Cardiac muscle cell (in vitro differentiated cells and primary cell): ENCODE data around the gene TMPRSS4. TPM values are rescaled to one million over a fixed set of nuclear protein-coding genes. Genes with fewer than 3 reads are reported as not detected.

ENCODE experiments used
- DNase-seq, 2 donors: peaks; one replicate each; pipeline versions ENCODE4 v3.0.0 to v3.0.0-alpha.2; 2010 to 2017; ENCODE audit warnings: low read depth in 1 of 2, low spot score in 1 of 2
- H3K27ac ChIP-seq: fragments of 200-600 bp; sonication (generic); 2 replicates; pipeline ENCODE4 v1.5.1; 2016
- H3K27me3 ChIP-seq: fragments of 200-600 bp; sonication (generic); 2 replicates; pipeline ENCODE4 v1.6.0; 2016; ENCODE audit warnings: control low read depth
- H3K36me3 ChIP-seq: fragments of 200-600 bp; sonication (generic); 2 replicates; pipeline ENCODE4 v1.5.1; 2016; ENCODE audit warnings: control low read depth
- H3K4me1 ChIP-seq: fragments of 200-600 bp; sonication (generic); 2 replicates; pipeline ENCODE4 v1.8.1; 2017; ENCODE audit warnings: low read depth, mild to moderate bottlenecking, mixed run types
- H3K4me3 ChIP-seq: fragments of 200-600 bp; sonication (generic); 2 replicates; pipeline ENCODE4 v1.5.1; 2016; ENCODE audit warnings: mild to moderate bottlenecking
- H3K9me3 ChIP-seq: fragments of 200-600 bp; sonication (generic); 2 replicates; pipeline ENCODE4 v1.5.1; 2017; ENCODE audit warnings: low read depth, mild to moderate bottlenecking, control low read depth
- CTCF ChIP-seq: IDR thresholded peaks from 2 replicates; pipeline ENCODE4 v1.5.1; 2012; ENCODE audit warnings: low read depth, mild to moderate bottlenecking, low read length
- polyA plus RNA-seq: library from polyadenylated mRNA; unstranded; fragments of >200 nt; fragmentation: Nextera tagmentation; extraction: Ambion mirVana; gene quantifications from 2 replicates; pipeline ENCODE4 v1.2.1, GENCODE V29; 2016
- total RNA-seq: library from RNA; depleted of rRNA; stranded (reverse); fragments of >200 nt; gene quantifications from 2 replicates; pipeline ENCODE4 v1.2.3, GENCODE V29; 2016

TMPRSS4 gene
- total and polyA plus RNA-seq, 2 experiments from 2014 or later, result not detected

GRCh38 chr11:118136801-118137200 is 59.9 kb downstream of the TMPRSS4 start:
- H3K4me1 ChIP-seq, result no peaks in the 10 kb centered on the region
- H3K9me3 ChIP-seq, result no peaks in the 10 kb centered on the region
- H3K27me3 ChIP-seq, result peaks cover 32% of the 10 kb centered on the region
- DNase-seq, result no peak
- no peak for TF ChIP-seq CTCF
- H3K4me3 ChIP-seq, result no peak overlapping the region
- H3K27ac ChIP-seq, result no peak overlapping the region
- no peaks in the 10 kb centered on the region for H3K36me3 ChIP-seq

- no peak overlapping the region for H3K4me3 ChIP-seq
- H3K4me1 ChIP-seq, result no peaks in the 10 kb centered on the region
- no peak for DNase-seq
- H3K27ac ChIP-seq, result no peak overlapping the region
- no peaks in the 10 kb centered on the region for H3K36me3 ChIP-seq
- H3K27me3 ChIP-seq, result peaks cover 51% of the 10 kb centered on the region
- no peak for TF ChIP-seq CTCF
- no peaks in the 10 kb centered on the region for H3K9me3 ChIP-seq
These were observed 62.1 kb downstream of the TMPRSS4 start for GRCh38 chr11:118138839-118139420.

- no peaks in the 10 kb centered on the region for H3K36me3 ChIP-seq
- no peak overlapping the region for H3K27ac ChIP-seq
- no peaks in the 10 kb centered on the region for H3K9me3 ChIP-seq
- no peak for TF ChIP-seq CTCF
- no peak overlapping the region for H3K4me3 ChIP-seq
- H3K27me3 ChIP-seq, result peaks cover 58% of the 10 kb centered on the region
- peak in 1 of 2 donors; percentile 21 for DNase-seq
- H3K4me1 ChIP-seq, result no peaks in the 10 kb centered on the region
These were observed 62.7 kb downstream of the TMPRSS4 start for GRCh38 chr11:118139578-118139977.

GRCh38 chr11:118142081-118142480 is 65.2 kb downstream of the TMPRSS4 start:
- Histone ChIP-seq H3K4me1 (no peaks in the 10 kb centered on the region), H3K4me3 (no peak overlapping the region), H3K36me3 (no peaks in the 10 kb centered on the region), H3K27ac (no peak overlapping the region), H3K27me3 (peaks cover 68% of the 10 kb centered on the region), H3K9me3 (no peaks in the 10 kb centered on the region)
- DNase-seq, result peak in 1 of 2 donors; percentile 19
- no peak for TF ChIP-seq CTCF

GRCh38 chr11:118142809-118143208 is 65.9 kb downstream of the TMPRSS4 start:
- no peak for TF ChIP-seq CTCF
- peaks cover 67% of the 10 kb centered on the region for H3K27me3 ChIP-seq
- no peaks in the 10 kb centered on the region for H3K36me3 ChIP-seq
- no peaks in the 10 kb centered on the region for H3K9me3 ChIP-seq
- no peaks in the 10 kb centered on the region for H3K4me1 ChIP-seq
- no peak for DNase-seq
- H3K4me3 ChIP-seq, result no peak overlapping the region
- H3K27ac ChIP-seq, result no peak overlapping the region

GRCh38 chr11:118143661-118144185 is 66.8 kb downstream of the TMPRSS4 start:
- TF ChIP-seq CTCF, result no peak
- peaks cover 71% of the 10 kb centered on the region for H3K27me3 ChIP-seq
- no peak overlapping the region for H3K27ac ChIP-seq
- no peaks in the 10 kb centered on the region for H3K4me1 ChIP-seq
- no peaks in the 10 kb centered on the region for H3K9me3 ChIP-seq
- DNase-seq, result no peak
- no peak overlapping the region for H3K4me3 ChIP-seq
- H3K36me3 ChIP-seq, result no peaks in the 10 kb centered on the region
